Central memory CD4-positive, alpha-beta T cell (primary cell): ENCODE data around the gene DYNC1I2.
"Not testable (repeated sequence)": the region's sequence is repeated elsewhere in the genome, so short reads cannot be mapped to it uniquely, and the experiment has no call there.

Experiments used
- DNase-seq: peaks from one replicate; pipeline ENCODE4 v3.0.0; 2022

DYNC1I2 gene

GRCh38 chr2:171718720-171719119, 31.5 kb downstream of the DYNC1I2 start:
- DNase-seq: no peak

GRCh38 chr2:171719660-171720059, 32.4 kb downstream of the DYNC1I2 start:
- no peak for DNase-seq

- no peak for DNase-seq
Observed at GRCh38 chr2:171723716-171724683, 36.7 kb downstream of the DYNC1I2 start.

GRCh38 chr2:171726847-171727450, 39.7 kb downstream of the DYNC1I2 start:
- DNase-seq: no peak

GRCh38 chr2:171728989-171729951, 42.0 kb downstream of the DYNC1I2 start:
- DNase-seq: no peak

GRCh38 chr2:171729952-171730317, 42.7 kb downstream of the DYNC1I2 start:
- DNase-seq: no peak

GRCh38 chr2:171735991-171736710, 48.9 kb downstream of the DYNC1I2 start:
- DNase-seq: no peak

GRCh38 chr2:171741189-171741588, 53.9 kb downstream of the DYNC1I2 start:
- DNase-seq: no peak

- DNase-seq: no peak
Observed at GRCh38 chr2:171742760-171743159, 55.5 kb downstream of the DYNC1I2 start.

GRCh38 chr2:171745141-171745540, 57.9 kb downstream of the DYNC1I2 start:
- no peak for DNase-seq

GRCh38 chr2:171745806-171746205, 58.5 kb downstream of the DYNC1I2 start:
- no peak for DNase-seq

- DNase-seq: no peak
Observed at GRCh38 chr2:171747371-171747770, 60.1 kb downstream of the DYNC1I2 start.

GRCh38 chr2:171754254-171754939, 67.1 kb downstream of the DYNC1I2 start:
- DNase-seq: no peak

- DNase-seq: not testable (repeated sequence)
Observed at GRCh38 chr2:171758762-171759161, 71.5 kb downstream of the DYNC1I2 start.

- not testable (repeated sequence) for DNase-seq
Observed at GRCh38 chr2:171761176-171761575, 73.9 kb downstream of the DYNC1I2 start.

- no peak for DNase-seq
Observed at GRCh38 chr2:171762879-171763573, 75.8 kb downstream of the DYNC1I2 start.

- no peak for DNase-seq
Observed at GRCh38 chr2:171763602-171764001, 76.3 kb downstream of the DYNC1I2 start.

- no peak for DNase-seq
Observed at GRCh38 chr2:171771463-171771862, 84.2 kb downstream of the DYNC1I2 start.

- DNase-seq: no peak
Observed at GRCh38 chr2:171772373-171772772, 85.1 kb downstream of the DYNC1I2 start.

- not testable (repeated sequence) for DNase-seq
Observed at GRCh38 chr2:171774581-171774980, 87.3 kb downstream of the DYNC1I2 start.

- no peak for DNase-seq
Observed at GRCh38 chr2:171778515-171778914, 91.2 kb downstream of the DYNC1I2 start.
